ENCODE results near the gene CD38. TPM values are rescaled to one million over a fixed set of nuclear protein-coding genes. Genes with fewer than 3 reads are reported as not detected.

The CD38 gene
- total RNA-seq, 1 experiment from 2014 or later = not detected

- TF ChIP-seq CTCF (conservative IDR thresholded peaks at IDR 0.05; ENCODE audit: low read depth, low read length) = peak; percentile 76
- no peak for TF ChIP-seq EZH2 (IDR thresholded peaks at IDR 0.05; ENCODE audit: low read length, unreplicated experiment)
- no peak overlapping the region for H3K27ac ChIP-seq (ENCODE audit: low read length)
- 0 out of 2 replicates have a peak, but pooled peaks cover 6% of the 10 kb centered on the region for H3K9me3 ChIP-seq (ENCODE audit: low read length)
Observed at GRCh38 chr4:15805583-15806517, 27.7 kb downstream of the CD38 start.

GRCh38 chr4:15809058-15809457, 30.9 kb downstream of the CD38 start:
- Histone ChIP-seq H3K9ac (ENCODE audit: low read length) (no peak overlapping the region), H3K9me3 (ENCODE audit: low read length) (no peaks in the 10 kb centered on the region), H3K4me3 (ENCODE audit: low read length) (no peak overlapping the region), H3F3A (ENCODE audit: low read length, unreplicated experiment) (no peaks in the 10 kb centered on the region), H4K20me1 (ENCODE audit: low read length) (no peaks in the 10 kb centered on the region), H3K79me2 (ENCODE audit: low read length) (no peaks in the 10 kb centered on the region), H2AFZ (ENCODE audit: low read length) (no peak overlapping the region), H3K36me3 (ENCODE audit: low read depth, low read length) (no peaks in the 10 kb centered on the region), H3K27ac (ENCODE audit: low read length) (no peak overlapping the region), H3K9me2 (replicated peaks; ENCODE audit: low read length) (no peaks in the 10 kb centered on the region), H3K27me3 (ENCODE audit: low read length) (no peaks in the 10 kb centered on the region), H3K4me1 (ENCODE audit: insufficient read depth, low read length) (0 out of 2 replicates have a peak, but pooled peaks cover 4% of the 10 kb centered on the region), H3K4me2 (ENCODE audit: low read length) (no peak overlapping the region)
- ATAC-seq (no peak), DNase-seq (no peak)
- BruUV-seq (replicated peaks) = no TSS peak
- CTCF ChIA-PET = no interaction called here
- POLR2A ChIA-PET (ENCODE audit: unreplicated experiment) = interaction anchor here (0.7 kb wide), 1 partner anchor 129 kb away, joined by 3 read pairs; no protein-coding TSS in a partner anchor
- TF ChIP-seq EZH2phosphoT487 (IDR thresholded peaks at IDR 0.05; ENCODE audit: borderline replicate concordance, low read length) (no peak), CTCF (conservative IDR thresholded peaks at IDR 0.05; ENCODE audit: low read depth, low read length) (no peak), EZH2 (IDR thresholded peaks at IDR 0.05; ENCODE audit: low read length, unreplicated experiment) (no peak)
- intact Hi-C loops (cut with micrococcal nuclease) = loop anchor here (5.0 to 10.0 kb wide), 2 partner anchors 77 to 386 kb away; no protein-coding TSS in a partner anchor

More at GRCh38 chr4:15805583-15806517, 27.7 kb downstream of the CD38 start:
- Histone ChIP-seq H3K9ac (ENCODE audit: low read length) (no peak overlapping the region), H4K20me1 (ENCODE audit: low read length) (no peaks in the 10 kb centered on the region), H3F3A (ENCODE audit: low read length, unreplicated experiment) (no peaks in the 10 kb centered on the region), H3K4me2 (ENCODE audit: low read length) (peak overlapping the region; percentile 72), H3K9me2 (replicated peaks; ENCODE audit: low read length) (no peaks in the 10 kb centered on the region), H3K36me3 (ENCODE audit: low read depth, low read length) (no peaks in the 10 kb centered on the region), H3K4me3 (ENCODE audit: low read length) (peak overlapping the region; percentile 53; the same call in 1 of the 2 replicates), H2AFZ (ENCODE audit: low read length) (peak overlapping the region; percentile 87), H3K27me3 (ENCODE audit: low read length) (no peaks in the 10 kb centered on the region), H3K4me1 (ENCODE audit: insufficient read depth, low read length) (0 out of 2 replicates have a peak, but pooled peaks cover 4% of the 10 kb centered on the region), H3K79me2 (ENCODE audit: low read length) (no peaks in the 10 kb centered on the region)
- intact Hi-C loops (cut with micrococcal nuclease) = loop anchor here (1.0 to 10.0 kb wide), 6 partner anchors 74 to 389 kb away; no protein-coding TSS in a partner anchor
- ATAC-seq = peak; percentile 85
- POLR2A ChIA-PET (ENCODE audit: unreplicated experiment) = no interaction called here
- peak; percentile 79 for DNase-seq
- CTCF ChIA-PET = interaction anchor here (0.6 to 3.3 kb wide), 11 partner anchors 42 to 459 kb away, joined by 3 to 29 read pairs (median 4); no protein-coding TSS in a partner anchor
- no TSS peak for BruUV-seq (replicated peaks)
